Activated effector memory CD4-positive, alpha-beta T cell treated with Interleukin-2 at 50 U/mL for 16 hours (primary cell): Measurements from ENCODE around the gene KCNK13.
"Not testable (repeated sequence)": the region's sequence is repeated elsewhere in the genome, so short reads cannot be mapped to it uniquely, and the experiment has no call there.

Experiments
- DNase-seq: peaks from one replicate; pipeline ENCODE4 v3.0.0-alpha.2; 2020

The KCNK13 gene

GRCh38 chr14:90061685-90062126 lies at the start of gene KCNK13:
Gene KCNK13, plus strand, starts transcription at chr14:90061994. Its CDS starts 212 bp downstream, at chr14:90062206.
- DNase-seq, result no peak

- DNase-seq, result no peak
These were observed 44.4 kb upstream of the KCNK13 start for GRCh38 chr14:90017371-90017770.

GRCh38 chr14:90019824-90020523 lies 41.8 kb upstream of the KCNK13 start:
- no peak for DNase-seq

GRCh38 chr14:90023176-90023896 lies 38.5 kb upstream of the KCNK13 start:
- no peak for DNase-seq

- DNase-seq, result no peak
These were observed 36.9 kb upstream of the KCNK13 start for GRCh38 chr14:90024910-90025309.

GRCh38 chr14:90026608-90027007 lies 35.2 kb upstream of the KCNK13 start:
- DNase-seq, result not testable (repeated sequence)

GRCh38 chr14:90027842-90028241 lies 34.0 kb upstream of the KCNK13 start:
- no peak for DNase-seq

- no peak for DNase-seq
These were observed 27.6 kb upstream of the KCNK13 start for GRCh38 chr14:90034156-90034555.

GRCh38 chr14:90034835-90035525 lies 26.8 kb upstream of the KCNK13 start:
- DNase-seq, result no peak

- no peak for DNase-seq
These were observed 22.4 kb upstream of the KCNK13 start for GRCh38 chr14:90039253-90040010.

- no peak for DNase-seq
These were observed 21.4 kb upstream of the KCNK13 start for GRCh38 chr14:90040411-90040810.

GRCh38 chr14:90042496-90043252 lies 19.1 kb upstream of the KCNK13 start:
- no peak for DNase-seq

GRCh38 chr14:90045616-90046015 lies 16.2 kb upstream of the KCNK13 start:
- DNase-seq, result no peak

- DNase-seq, result no peak
These were observed 12.4 kb upstream of the KCNK13 start for GRCh38 chr14:90049390-90049789.

- DNase-seq, result no peak
These were observed 11.5 kb upstream of the KCNK13 start for GRCh38 chr14:90050271-90050670.

- DNase-seq, result no peak
These were observed 8.8 kb upstream of the KCNK13 start for GRCh38 chr14:90053044-90053443.

- no peak for DNase-seq
These were observed 7.0 kb upstream of the KCNK13 start for GRCh38 chr14:90054803-90055202.

- no peak for DNase-seq
These were observed 5.0 kb upstream of the KCNK13 start for GRCh38 chr14:90056826-90057225.

GRCh38 chr14:90058876-90059458 lies 2.8 kb upstream of the KCNK13 start:
- DNase-seq, result no peak

GRCh38 chr14:90060312-90060964 lies 1.4 kb upstream of the KCNK13 start:
- no peak for DNase-seq

- DNase-seq, result no peak
These were observed 669 bp upstream of the KCNK13 start for GRCh38 chr14:90060965-90061684.
